Smooth muscle cell (in vitro differentiated cells): ENCODE measurements around the gene ZFAND2A. TPM values are rescaled to one million over a fixed set of nuclear protein-coding genes. Genes with fewer than 3 reads are reported as not detected.

ENCODE experiments used
- DNase-seq: peaks from one replicate; lab custom pipeline; 2025; ENCODE audit not compliant: unreplicated experiment; lab: John Stamatoyannopoulos, UW
- H2AFZ ChIP-seq: fragments of 200-600 bp; sonication (generic); 2 replicates; pipeline ENCODE4 v1.6.0; 2016; ENCODE audit warnings: antibody characterized with exemption, low read depth, mild to moderate bottlenecking
- H3F3A ChIP-seq: fragments of 200-600 bp; sonication (generic); 2 replicates; pipeline ENCODE4 v1.6.0; 2017; ENCODE audit warnings: antibody characterized with exemption, low read depth
- H3K27ac ChIP-seq: fragments of 200-600 bp; sonication (generic); 2 replicates; pipeline ENCODE4 v1.5.1; 2016; ENCODE audit warnings: low read depth, mild to moderate bottlenecking
- H3K27me3 ChIP-seq: fragments of 200-600 bp; sonication (generic); 2 replicates; pipeline ENCODE4 v1.6.1; 2016; ENCODE audit warnings: low read depth, mild to moderate bottlenecking
- H3K36me3 ChIP-seq: fragments of 200-600 bp; sonication (generic); 2 replicates; pipeline ENCODE4 v1.5.1; 2016; ENCODE audit warnings: low read depth
- H3K4me1 ChIP-seq: fragments of 200-600 bp; sonication (generic); 2 replicates; pipeline ENCODE4 v1.5.1; 2016; ENCODE audit warnings: low read depth
- H3K4me2 ChIP-seq: fragments of 200-600 bp; sonication (generic); 2 replicates; pipeline ENCODE4 v1.6.0; 2016; ENCODE audit warnings: mild to moderate bottlenecking
- H3K4me3 ChIP-seq: fragments of 200-600 bp; sonication (generic); 2 replicates; pipeline ENCODE4 v1.5.1; 2016; ENCODE audit warnings: mild to moderate bottlenecking
- H3K79me2 ChIP-seq: fragments of 200-600 bp; sonication (generic); 2 replicates; pipeline ENCODE4 v1.6.0; 2016; ENCODE audit warnings: low read depth, mild to moderate bottlenecking
- H3K9ac ChIP-seq: fragments of 200-600 bp; sonication (generic); 2 replicates; pipeline ENCODE4 v1.6.0; 2016; ENCODE audit warnings: low read depth
- H3K9me3 ChIP-seq: fragments of 200-600 bp; sonication (generic); replicated peaks from 2 replicates; pipeline ENCODE4 v1.5.1; 2016; ENCODE audit warnings: low read depth
- H4K20me1 ChIP-seq: fragments of 200-600 bp; sonication (generic); 2 replicates; pipeline ENCODE4 v1.6.0; 2016; ENCODE audit warnings: low read depth
- CTCF ChIP-seq: fragments of 200-600 bp; sonication (generic); IDR thresholded peaks from 2 replicates; pipeline ENCODE4 v1.5.1; 2017; ENCODE audit warnings: borderline replicate concordance, mild to moderate bottlenecking, antibody characterized with exemption; ENCODE audit not compliant: insufficient read depth, poor library complexity, severe bottlenecking
- whole genome bisulfite sequencing: methylation state at CpG from one replicate; pipeline ENCODE4 v1.1.7; 2016; ENCODE audit warnings: low lambda C conversion rate; 5-methylcytosine and 5-hydroxymethylcytosine counted together
- polyA plus RNA-seq: library from polyadenylated mRNA; unstranded; fragments of >200 nt; fragmentation: Nextera tagmentation; extraction: Ambion mirVana; gene quantifications from 2 replicates; pipeline ENCODE4 v1.2.1, GENCODE V29; 2016
- total RNA-seq: library from RNA; depleted of rRNA; stranded (reverse); fragments of >200 nt; gene quantifications from 2 replicates; pipeline ENCODE4 v1.2.3, GENCODE V29; 2014

The ZFAND2A gene
- total and polyA plus RNA-seq, 2 experiments from 2014 or later: 16.2 to 29.9 TPM

GRCh38 chr7:1134951-1135350, 25.0 kb downstream of the ZFAND2A start:
- no peaks in the 10 kb centered on the region for H3K36me3 ChIP-seq
- H3K4me2 ChIP-seq: no peak overlapping the region
- no peak overlapping the region for H3K4me3 ChIP-seq
- no peaks in the 10 kb centered on the region for H3K9me3 ChIP-seq
- H4K20me1 ChIP-seq: no peaks in the 10 kb centered on the region
- H3K9ac ChIP-seq: no peak overlapping the region
- H3F3A ChIP-seq: no peaks in the 10 kb centered on the region
- peaks cover 11% of the 10 kb centered on the region for H3K4me1 ChIP-seq
- peaks cover 20% of the 10 kb centered on the region for H3K79me2 ChIP-seq
- no peak overlapping the region for H3K27ac ChIP-seq
- 93% methylated on average over 7 of the region's 7 CpGs for WGBS
- TF ChIP-seq CTCF: no peak
- no peak for DNase-seq
- no peak overlapping the region for H2AFZ ChIP-seq
- H3K27me3 ChIP-seq: no peaks in the 10 kb centered on the region

GRCh38 chr7:1131471-1132265, 28.3 kb downstream of the ZFAND2A start:
- H3K4me1 ChIP-seq: peaks cover 2% of the 10 kb centered on the region
- no peak for TF ChIP-seq CTCF
- H3K27ac ChIP-seq: no peak overlapping the region
- 100% methylated on average over 2 of the region's 2 CpGs for WGBS
- no peak overlapping the region for H2AFZ ChIP-seq
- no peaks in the 10 kb centered on the region for H4K20me1 ChIP-seq
- no peak overlapping the region for H3K4me3 ChIP-seq
- H3K36me3 ChIP-seq: no peaks in the 10 kb centered on the region
- H3K27me3 ChIP-seq: no peaks in the 10 kb centered on the region
- no peak for DNase-seq
- H3K9me3 ChIP-seq: no peaks in the 10 kb centered on the region
- H3K79me2 ChIP-seq: peaks cover 10% of the 10 kb centered on the region
- no peak overlapping the region for H3K9ac ChIP-seq
- H3F3A ChIP-seq: no peaks in the 10 kb centered on the region
- H3K4me2 ChIP-seq: no peak overlapping the region

DNA sequence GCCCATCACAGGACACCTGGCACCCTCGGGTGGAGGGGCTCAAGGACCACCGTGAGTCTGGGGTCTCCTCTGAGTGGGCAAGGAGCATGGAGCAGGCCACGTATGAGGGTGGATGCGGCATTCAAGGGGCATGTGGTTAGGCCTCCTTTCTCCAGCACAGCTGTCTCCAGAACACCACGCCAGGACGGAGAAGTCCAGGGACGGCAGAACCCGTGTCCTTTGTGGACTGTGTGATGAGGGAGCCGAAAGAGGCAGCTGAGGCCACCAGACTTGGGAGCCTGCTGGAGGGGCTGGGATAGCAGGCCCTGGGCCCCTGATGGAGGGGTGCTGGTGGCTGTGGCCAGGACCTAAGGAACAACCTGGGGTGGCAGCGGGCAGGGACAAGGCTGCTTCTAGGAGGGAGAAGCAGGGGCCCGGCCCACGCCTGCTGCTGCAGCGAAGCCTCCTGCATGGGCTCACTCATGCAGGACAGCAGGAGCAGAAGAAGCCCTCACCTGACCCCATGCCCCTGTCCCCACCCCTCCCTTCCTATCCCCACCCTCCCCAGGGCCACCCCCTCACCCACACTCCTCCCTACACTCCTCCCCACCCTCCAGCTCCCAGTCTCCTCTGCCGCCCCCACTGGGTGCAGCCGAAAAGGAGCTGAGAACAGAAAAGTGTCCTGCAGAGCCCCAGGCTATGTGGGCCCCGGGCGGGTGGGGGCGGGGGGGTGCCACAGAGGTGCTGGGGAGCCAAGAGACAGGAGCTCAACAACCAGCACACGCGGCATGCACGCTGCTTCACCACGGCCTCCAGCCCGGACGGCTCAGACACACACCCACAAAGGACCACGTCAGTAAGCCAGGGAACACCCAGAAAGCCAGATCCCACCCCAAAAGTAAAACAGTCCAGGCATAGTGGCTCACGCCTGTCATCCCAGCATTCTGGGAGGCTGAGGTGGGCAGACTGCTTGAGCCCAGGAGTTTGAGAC, 29.7 kb downstream of the ZFAND2A start:
- WGBS: 97% methylated on average over 23 of the region's 26 CpGs

More for the DNA sequence above, 29.7 kb downstream of the ZFAND2A start:
- Histone ChIP-seq H3K36me3 (no peaks in the 10 kb centered on the region), H3K4me1 (no peaks in the 10 kb centered on the region), H3K27me3 (no peaks in the 10 kb centered on the region), H2AFZ (no peak overlapping the region), H3F3A (no peaks in the 10 kb centered on the region), H3K9me3 (no peaks in the 10 kb centered on the region), H3K79me2 (peaks cover 8% of the 10 kb centered on the region), H3K4me3 (no peak overlapping the region), H3K27ac (no peak overlapping the region), H3K9ac (no peak overlapping the region), H3K4me2 (no peak overlapping the region), H4K20me1 (no peaks in the 10 kb centered on the region)
- DNase-seq: no peak
- no peak for TF ChIP-seq CTCF
